ENCODE results near the gene TRIM40.

The TRIM40 gene

GRCh38 chr6:30154709-30155519, 19.0 kb downstream of the TRIM40 start:
- no peaks in the 10 kb centered on the region for H3K79me1 ChIP-seq (replicated peaks; ENCODE audit: low read length, poor library complexity, severe bottlenecking)
- H3K23ac ChIP-seq (ENCODE audit: low read length in 2 of 2) = no peak overlapping the region
- peak; percentile 7 for DNase-seq
- no peak overlapping the region for H3K27ac ChIP-seq (ENCODE audit: low read length, poor library complexity, severe bottlenecking)
- peak overlapping the region; percentile 41 for H3K9ac ChIP-seq (ENCODE audit: low read length)
- peak overlapping the region; percentile 7 for H3K4me2 ChIP-seq (ENCODE audit: low read length, poor library complexity, severe bottlenecking)
- no peak overlapping the region for H2AK5ac ChIP-seq (ENCODE audit: low read length, severe bottlenecking)
- no peak overlapping the region for H3K14ac ChIP-seq (ENCODE audit: low read length in 2 of 2)
- peak overlapping the region in 1 of 2 experiments; percentile 32 for H3K4me3 ChIP-seq (ENCODE audit: insufficient read depth in 1 of 2, low read depth in 1 of 2, low read length in 2 of 2)
- peaks cover 0 to 28% of the 10 kb centered on the region in 2 experiments for H3K27me3 ChIP-seq (ENCODE audit: control insufficient read depth in 1 of 2, insufficient read depth in 1 of 2, low read length in 2 of 2)
- H3K36me3 ChIP-seq (ENCODE audit: control insufficient read depth in 1 of 2, insufficient read depth in 2 of 2, low read depth in 1 of 2, low read length in 2 of 2) = no peaks in the 10 kb centered on the region
- WGBS = 83% methylated on average over 8 of the region's 12 CpGs
- no peak overlapping the region for H4K8ac ChIP-seq (ENCODE audit: low read length)
- H3K9me3 ChIP-seq (ENCODE audit: control insufficient read depth, low read length) = no peaks in the 10 kb centered on the region
- no peak overlapping the region for H4K91ac ChIP-seq (ENCODE audit: low read length)
- H2BK120ac ChIP-seq (ENCODE audit: low read depth, low read length) = no peak overlapping the region
- H2BK5ac ChIP-seq (ENCODE audit: low read depth, low read length, poor library complexity, severe bottlenecking) = no peak overlapping the region
- H2AFZ ChIP-seq (ENCODE audit: low read depth, low read length) = no peak overlapping the region
- no peak overlapping the region for H3K4ac ChIP-seq (ENCODE audit: low read depth in 1 of 2, low read length in 2 of 2)
- H3K4me1 ChIP-seq (ENCODE audit: control insufficient read depth, insufficient read depth, low read depth, low read length) = peaks cover 14% of the 10 kb centered on the region
- H2BK15ac ChIP-seq (ENCODE audit: low read depth, poor library complexity, severe bottlenecking) = no peak overlapping the region
- H2BK12ac ChIP-seq (ENCODE audit: low read length in 2 of 2) = no peak overlapping the region
- no peak overlapping the region for H3K18ac ChIP-seq (ENCODE audit: low read depth in 1 of 2, low read length in 2 of 2)

GRCh38 chr6:30155520-30156261, 19.8 kb downstream of the TRIM40 start:
- H2AFZ ChIP-seq (ENCODE audit: low read depth, low read length) = no peak overlapping the region
- no peak for DNase-seq
- peaks cover 14% of the 10 kb centered on the region for H3K4me1 ChIP-seq (ENCODE audit: control insufficient read depth, insufficient read depth, low read depth, low read length)
- H3K27ac ChIP-seq (ENCODE audit: low read length, poor library complexity, severe bottlenecking) = no peak overlapping the region
- H4K8ac ChIP-seq (ENCODE audit: low read length) = no peak overlapping the region
- H3K14ac ChIP-seq (ENCODE audit: low read length in 2 of 2) = no peak overlapping the region
- no peak overlapping the region for H3K4ac ChIP-seq (ENCODE audit: low read depth in 1 of 2, low read length in 2 of 2)
- WGBS = 100% methylated on average over 1 of the region's 2 CpGs
- peak overlapping the region; percentile 41 for H3K9ac ChIP-seq (ENCODE audit: low read length)
- H3K36me3 ChIP-seq (ENCODE audit: control insufficient read depth in 1 of 2, insufficient read depth in 2 of 2, low read depth in 1 of 2, low read length in 2 of 2) = no peaks in the 10 kb centered on the region
- H2BK5ac ChIP-seq (ENCODE audit: low read depth, low read length, poor library complexity, severe bottlenecking) = no peak overlapping the region
- H3K23ac ChIP-seq (ENCODE audit: low read length in 2 of 2) = no peak overlapping the region
- H2BK12ac ChIP-seq (ENCODE audit: low read length in 2 of 2) = no peak overlapping the region
- H2BK15ac ChIP-seq (ENCODE audit: low read depth, poor library complexity, severe bottlenecking) = no peak overlapping the region
- no peaks in the 10 kb centered on the region for H3K79me1 ChIP-seq (replicated peaks; ENCODE audit: low read length, poor library complexity, severe bottlenecking)
- no peak overlapping the region for H2BK120ac ChIP-seq (ENCODE audit: low read depth, low read length)
- H2AK5ac ChIP-seq (ENCODE audit: low read length, severe bottlenecking) = no peak overlapping the region
- H3K27me3 ChIP-seq (ENCODE audit: control insufficient read depth in 1 of 2, insufficient read depth in 1 of 2, low read length in 2 of 2) = peaks cover 0 to 21% of the 10 kb centered on the region in 2 experiments
- no peaks in the 10 kb centered on the region for H3K9me3 ChIP-seq (ENCODE audit: control insufficient read depth, low read length)
- no peak overlapping the region for H3K4me3 ChIP-seq (ENCODE audit: insufficient read depth in 1 of 2, low read depth in 1 of 2, low read length in 2 of 2)
- H4K91ac ChIP-seq (ENCODE audit: low read length) = no peak overlapping the region
- no peak overlapping the region for H3K4me2 ChIP-seq (ENCODE audit: low read length, poor library complexity, severe bottlenecking)
- no peak overlapping the region for H3K18ac ChIP-seq (ENCODE audit: low read depth in 1 of 2, low read length in 2 of 2)

GRCh38 chr6:30156262-30156599, 20.3 kb downstream of the TRIM40 start:
- H3K27me3 ChIP-seq (ENCODE audit: control insufficient read depth in 1 of 2, insufficient read depth in 1 of 2, low read length in 2 of 2) = peaks cover 0 to 16% of the 10 kb centered on the region in 2 experiments

DNA sequence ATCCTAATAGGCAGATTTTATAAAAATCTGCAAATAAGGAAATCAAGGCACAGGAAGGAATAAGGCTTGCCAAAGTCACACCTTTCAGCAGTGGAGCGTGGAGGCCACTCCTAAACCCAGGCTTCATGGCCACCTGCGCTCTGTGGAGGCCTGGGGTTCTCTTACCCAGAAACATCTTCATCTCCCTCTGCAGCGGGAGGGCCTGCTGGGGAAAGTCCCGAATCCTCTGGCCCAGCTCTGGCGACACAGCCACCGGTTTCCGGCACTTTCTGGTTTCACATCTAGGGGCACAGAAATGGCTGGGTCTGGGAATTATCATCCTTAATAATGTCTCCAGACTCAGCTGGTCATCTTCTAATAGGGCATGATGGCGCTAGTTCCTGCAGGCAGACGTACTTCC, 20.8 kb downstream of the TRIM40 start:
- H3K27me3 ChIP-seq (ENCODE audit: control insufficient read depth in 1 of 2, insufficient read depth in 1 of 2, low read length in 2 of 2) = peaks cover 0 to 16% of the 10 kb centered on the region in 2 experiments
- no peaks in the 10 kb centered on the region for H3K79me1 ChIP-seq (replicated peaks; ENCODE audit: low read length, poor library complexity, severe bottlenecking)
- no peak overlapping the region for H3K9ac ChIP-seq (ENCODE audit: low read length)

More at GRCh38 chr6:30156262-30156599, 20.3 kb downstream of the TRIM40 start:
- H2BK12ac ChIP-seq (ENCODE audit: low read length in 2 of 2) = no peak overlapping the region
- no peak overlapping the region for H3K27ac ChIP-seq (ENCODE audit: low read length, poor library complexity, severe bottlenecking)
- no CpG with 5 or more reads among the region's 4 CpGs for WGBS
- H4K8ac ChIP-seq (ENCODE audit: low read length) = no peak overlapping the region
- H3K23ac ChIP-seq (ENCODE audit: low read length in 2 of 2) = no peak overlapping the region
- H2BK15ac ChIP-seq (ENCODE audit: low read depth, poor library complexity, severe bottlenecking) = no peak overlapping the region
- no peak overlapping the region for H3K4me2 ChIP-seq (ENCODE audit: low read length, poor library complexity, severe bottlenecking)
- H2AFZ ChIP-seq (ENCODE audit: low read depth, low read length) = no peak overlapping the region
- peaks cover 14% of the 10 kb centered on the region for H3K4me1 ChIP-seq (ENCODE audit: control insufficient read depth, insufficient read depth, low read depth, low read length)
- H3K9me3 ChIP-seq (ENCODE audit: control insufficient read depth, low read length) = no peaks in the 10 kb centered on the region
- no peak overlapping the region for H3K4me3 ChIP-seq (ENCODE audit: insufficient read depth in 1 of 2, low read depth in 1 of 2, low read length in 2 of 2)
- H3K79me1 ChIP-seq (replicated peaks; ENCODE audit: low read length, poor library complexity, severe bottlenecking) = no peaks in the 10 kb centered on the region
- H2BK120ac ChIP-seq (ENCODE audit: low read depth, low read length) = no peak overlapping the region
- H3K18ac ChIP-seq (ENCODE audit: low read depth in 1 of 2, low read length in 2 of 2) = no peak overlapping the region
- H3K14ac ChIP-seq (ENCODE audit: low read length in 2 of 2) = no peak overlapping the region
- H2AK5ac ChIP-seq (ENCODE audit: low read length, severe bottlenecking) = no peak overlapping the region
- no peak overlapping the region for H4K91ac ChIP-seq (ENCODE audit: low read length)
- no peak overlapping the region for H2BK5ac ChIP-seq (ENCODE audit: low read depth, low read length, poor library complexity, severe bottlenecking)
- H3K9ac ChIP-seq (ENCODE audit: low read length) = no peak overlapping the region
- no peaks in the 10 kb centered on the region for H3K36me3 ChIP-seq (ENCODE audit: control insufficient read depth in 1 of 2, insufficient read depth in 2 of 2, low read depth in 1 of 2, low read length in 2 of 2)
- no peak overlapping the region for H3K4ac ChIP-seq (ENCODE audit: low read depth in 1 of 2, low read length in 2 of 2)
- DNase-seq = no peak

More for the DNA sequence above, 20.8 kb downstream of the TRIM40 start:
- Histone ChIP-seq H3K18ac (ENCODE audit: low read depth in 1 of 2, low read length in 2 of 2) (no peak overlapping the region), H4K8ac (ENCODE audit: low read length) (no peak overlapping the region), H2BK12ac (ENCODE audit: low read length in 2 of 2) (no peak overlapping the region), H2BK120ac (ENCODE audit: low read depth, low read length) (no peak overlapping the region), H3K4me3 (ENCODE audit: insufficient read depth in 1 of 2, low read depth in 1 of 2, low read length in 2 of 2) (no peak overlapping the region), H4K91ac (ENCODE audit: low read length) (no peak overlapping the region), H3K23ac (ENCODE audit: low read length in 2 of 2) (no peak overlapping the region), H2AFZ (ENCODE audit: low read depth, low read length) (no peak overlapping the region), H3K4me2 (ENCODE audit: low read length, poor library complexity, severe bottlenecking) (no peak overlapping the region), H3K9me3 (ENCODE audit: control insufficient read depth, low read length) (no peaks in the 10 kb centered on the region), H3K4ac (ENCODE audit: low read depth in 1 of 2, low read length in 2 of 2) (no peak overlapping the region), H3K14ac (ENCODE audit: low read length in 2 of 2) (no peak overlapping the region), H3K36me3 (ENCODE audit: control insufficient read depth in 1 of 2, insufficient read depth in 2 of 2, low read depth in 1 of 2, low read length in 2 of 2) (no peaks in the 10 kb centered on the region), H2AK5ac (ENCODE audit: low read length, severe bottlenecking) (no peak overlapping the region), H2BK15ac (ENCODE audit: low read depth, poor library complexity, severe bottlenecking) (no peak overlapping the region), H3K4me1 (ENCODE audit: control insufficient read depth, insufficient read depth, low read depth, low read length) (peaks cover 14% of the 10 kb centered on the region), H3K27ac (ENCODE audit: low read length, poor library complexity, severe bottlenecking) (no peak overlapping the region), H2BK5ac (ENCODE audit: low read depth, low read length, poor library complexity, severe bottlenecking) (no peak overlapping the region)
- 92% methylated on average over 9 of the region's 9 CpGs for WGBS
- DNase-seq = no peak
